Measurements from ENCODE around the gene STAG3.
"Not testable (repeated sequence)": the region's sequence is repeated elsewhere in the genome, so short reads cannot be mapped to it uniquely, and the experiment has no call there.

STAG3 gene

GRCh38 chr7:100247152-100247757 is 69.5 kb downstream of the STAG3 start:
- no peak for DNase-seq (ENCODE audit: low read depth in 2 of 2)

GRCh38 chr7:100248483-100248882 is 70.8 kb downstream of the STAG3 start:
- DNase-seq (ENCODE audit: low read depth in 2 of 2) = no peak

- no peak for DNase-seq (ENCODE audit: low read depth in 2 of 2)
Observed at GRCh38 chr7:100257017-100257416, 79.3 kb downstream of the STAG3 start.

GRCh38 chr7:100259984-100260383 is 82.3 kb downstream of the STAG3 start:
- DNase-seq (ENCODE audit: low read depth in 2 of 2) = not testable (repeated sequence)

- not testable (repeated sequence) for DNase-seq (ENCODE audit: low read depth in 2 of 2)
Observed at GRCh38 chr7:100262896-100263295, 85.2 kb downstream of the STAG3 start.
